ENCODE measurements around the gene MLST8. TPM values are rescaled to one million over a fixed set of nuclear protein-coding genes. Genes with fewer than 3 reads are reported as not detected.

The MLST8 gene
- total RNA-seq, 1 experiment from 2014 or later: 58.7 TPM

DNA sequence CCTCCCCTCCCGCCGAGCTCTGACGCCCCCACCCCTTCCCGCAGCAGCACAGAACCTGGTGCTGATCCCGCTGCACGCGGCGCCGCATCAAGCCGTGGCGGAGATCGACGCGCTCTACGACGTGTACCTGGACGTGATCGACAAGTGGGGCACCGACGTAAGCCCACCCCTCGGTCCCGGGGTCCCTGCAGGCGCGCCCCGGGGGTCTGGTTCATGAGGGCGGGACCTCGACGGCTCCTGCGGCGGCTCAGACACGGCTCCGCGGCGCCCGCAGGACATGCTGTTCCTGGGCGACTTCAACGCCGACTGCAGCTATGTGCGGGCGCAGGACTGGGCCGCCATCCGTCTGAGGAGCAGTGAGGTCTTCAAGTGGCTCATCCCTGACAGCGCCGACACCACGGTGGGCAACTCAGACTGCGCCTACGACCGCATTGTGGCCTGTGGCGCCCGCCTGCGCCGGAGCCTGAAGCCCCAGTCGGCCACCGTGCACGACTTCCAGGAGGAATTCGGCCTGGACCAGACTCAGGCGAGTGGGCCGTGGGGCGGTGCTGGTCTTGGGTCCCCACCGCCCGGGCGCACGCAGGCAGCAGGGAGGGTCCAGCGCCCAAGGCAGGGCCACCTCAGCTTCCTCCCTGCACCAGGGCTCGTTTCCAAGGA, 32.4 kb downstream of the MLST8 start:
- H3K9ac ChIP-seq (ENCODE audit: low read length): no peak overlapping the region
- intact Hi-C loops (cut with micrococcal nuclease): no loop called here
- peaks cover 4 to 8% of the 10 kb centered on the region in 2 experiments; a peak in 2 of 4 replicates for H3K36me3 ChIP-seq (ENCODE audit: control insufficient read depth in 1 of 2, insufficient read depth in 2 of 2, low read length in 2 of 2)
- CTCF ChIA-PET: no interaction called here
- no peak overlapping the region for H3K4me2 ChIP-seq (ENCODE audit: low read length)
- no peaks in the 10 kb centered on the region for H3K79me2 ChIP-seq (ENCODE audit: insufficient read depth, low read length)
- RAD21 ChIA-PET (ENCODE audit: low non-redundant PET in 1 of 2, low total read pairs in 2 of 2, uncharacterized antibody in 2 of 2, unreplicated experiment in 2 of 2): no interaction called here
- no peak overlapping the region for H3K27ac ChIP-seq (ENCODE audit: low read depth, low read length)
- BruUV-seq (replicated peaks): no TSS peak
- H3K27me3 ChIP-seq (ENCODE audit: insufficient read depth, low read length): no peaks in the 10 kb centered on the region
- POLR2A ChIA-PET: interaction anchor here (1.2 kb wide), 1 partner anchor 13 kb away, joined by 8 read pairs; the partner anchor contains the start of gene ECI1
- H3K9me2 ChIP-seq (ENCODE audit: insufficient read depth): no peaks in the 10 kb centered on the region
- no peaks in the 10 kb centered on the region for H4K20me1 ChIP-seq (ENCODE audit: insufficient read depth)
- TF ChIP-seq EZH2phosphoT487 (IDR thresholded peaks at IDR 0.05; ENCODE audit: borderline replicate concordance) (no peak), SRF (IDR thresholded peaks at IDR 0.05; ENCODE audit: low read depth) (no peak), RAD21 (IDR thresholded peaks at IDR 0.05; ENCODE audit: low read depth) (no peak), EZH2 (IDR thresholded peaks at IDR 0.05) (no peak), ZNF274 (IDR thresholded peaks at IDR 0.05; ENCODE audit: low read depth, low read length) (no peak)
- TF ChIP-seq, protein P1, sequence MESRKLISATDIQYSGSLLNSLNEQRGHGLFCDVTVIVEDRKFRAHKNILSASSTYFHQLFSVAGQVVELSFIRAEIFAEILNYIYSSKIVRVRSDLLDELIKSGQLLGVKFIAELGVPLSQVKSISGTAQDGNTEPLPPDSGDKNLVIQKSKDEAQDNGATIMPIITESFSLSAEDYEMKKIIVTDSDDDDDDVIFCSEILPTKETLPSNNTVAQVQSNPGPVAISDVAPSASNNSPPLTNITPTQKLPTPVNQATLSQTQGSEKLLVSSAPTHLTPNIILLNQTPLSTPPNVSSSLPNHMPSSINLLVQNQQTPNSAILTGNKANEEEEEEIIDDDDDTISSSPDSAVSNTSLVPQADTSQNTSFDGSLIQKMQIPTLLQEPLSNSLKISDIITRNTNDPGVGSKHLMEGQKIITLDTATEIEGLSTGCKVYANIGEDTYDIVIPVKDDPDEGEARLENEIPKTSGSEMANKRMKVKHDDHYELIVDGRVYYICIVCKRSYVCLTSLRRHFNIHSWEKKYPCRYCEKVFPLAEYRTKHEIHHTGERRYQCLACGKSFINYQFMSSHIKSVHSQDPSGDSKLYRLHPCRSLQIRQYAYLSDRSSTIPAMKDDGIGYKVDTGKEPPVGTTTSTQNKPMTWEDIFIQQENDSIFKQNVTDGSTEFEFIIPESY (IDR thresholded peaks at IDR 0.05; ENCODE audit: extremely low read depth, insufficient replicate concordance, low read length): no peak
- TF ChIP-seq, protein P2, sequence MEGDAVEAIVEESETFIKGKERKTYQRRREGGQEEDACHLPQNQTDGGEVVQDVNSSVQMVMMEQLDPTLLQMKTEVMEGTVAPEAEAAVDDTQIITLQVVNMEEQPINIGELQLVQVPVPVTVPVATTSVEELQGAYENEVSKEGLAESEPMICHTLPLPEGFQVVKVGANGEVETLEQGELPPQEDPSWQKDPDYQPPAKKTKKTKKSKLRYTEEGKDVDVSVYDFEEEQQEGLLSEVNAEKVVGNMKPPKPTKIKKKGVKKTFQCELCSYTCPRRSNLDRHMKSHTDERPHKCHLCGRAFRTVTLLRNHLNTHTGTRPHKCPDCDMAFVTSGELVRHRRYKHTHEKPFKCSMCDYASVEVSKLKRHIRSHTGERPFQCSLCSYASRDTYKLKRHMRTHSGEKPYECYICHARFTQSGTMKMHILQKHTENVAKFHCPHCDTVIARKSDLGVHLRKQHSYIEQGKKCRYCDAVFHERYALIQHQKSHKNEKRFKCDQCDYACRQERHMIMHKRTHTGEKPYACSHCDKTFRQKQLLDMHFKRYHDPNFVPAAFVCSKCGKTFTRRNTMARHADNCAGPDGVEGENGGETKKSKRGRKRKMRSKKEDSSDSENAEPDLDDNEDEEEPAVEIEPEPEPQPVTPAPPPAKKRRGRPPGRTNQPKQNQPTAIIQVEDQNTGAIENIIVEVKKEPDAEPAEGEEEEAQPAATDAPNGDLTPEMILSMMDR (IDR thresholded peaks at IDR 0.05 in 2 of 3, conservative IDR thresholded peaks at IDR 0.05 in 1 of 3; ENCODE audit: borderline replicate concordance in 1 of 3, insufficient read depth in 1 of 3, low read depth in 2 of 3, low read length in 2 of 3): no peak
- H2AFZ ChIP-seq (ENCODE audit: low read depth, low read length, poor library complexity, severe bottlenecking): no peak overlapping the region
- ATAC-seq (no peak), DNase-seq (ENCODE audit: low read depth, low spot score) (no peak)
- peaks cover 0 to 14% of the 10 kb centered on the region in 2 experiments; a peak in 3 of 4 replicates for H3K4me1 ChIP-seq (ENCODE audit: control insufficient read depth in 1 of 2, insufficient read depth in 2 of 2, low read length in 2 of 2)
- no peak overlapping the region for H3K4me3 ChIP-seq (replicated peaks in 1 of 2; ENCODE audit: low read depth in 1 of 2, low read length in 2 of 2)
- H3K9me3 ChIP-seq (ENCODE audit: control insufficient read depth in 1 of 2, insufficient read depth in 1 of 2, low read depth in 1 of 2, low read length in 2 of 2): no peaks in the 10 kb centered on the region
